Smooth muscle cell (in vitro differentiated cells): Measurements from ENCODE around the gene ADRM1. TPM values are rescaled to one million over a fixed set of nuclear protein-coding genes. Genes with fewer than 3 reads are reported as not detected.

Experiments used
- DNase-seq: peaks from one replicate; lab custom pipeline; 2025; ENCODE audit not compliant: unreplicated experiment; lab: John Stamatoyannopoulos, UW
- H2AFZ ChIP-seq: fragments of 200-600 bp; sonication (generic); 2 replicates; pipeline ENCODE4 v1.6.0; 2016; ENCODE audit warnings: antibody characterized with exemption, low read depth, mild to moderate bottlenecking
- H3F3A ChIP-seq: fragments of 200-600 bp; sonication (generic); 2 replicates; pipeline ENCODE4 v1.6.0; 2017; ENCODE audit warnings: antibody characterized with exemption, low read depth
- H3K27ac ChIP-seq: fragments of 200-600 bp; sonication (generic); 2 replicates; pipeline ENCODE4 v1.5.1; 2016; ENCODE audit warnings: low read depth, mild to moderate bottlenecking
- H3K27me3 ChIP-seq: fragments of 200-600 bp; sonication (generic); 2 replicates; pipeline ENCODE4 v1.6.1; 2016; ENCODE audit warnings: low read depth, mild to moderate bottlenecking
- H3K36me3 ChIP-seq: fragments of 200-600 bp; sonication (generic); 2 replicates; pipeline ENCODE4 v1.5.1; 2016; ENCODE audit warnings: low read depth
- H3K4me1 ChIP-seq: fragments of 200-600 bp; sonication (generic); 2 replicates; pipeline ENCODE4 v1.5.1; 2016; ENCODE audit warnings: low read depth
- H3K4me2 ChIP-seq: fragments of 200-600 bp; sonication (generic); 2 replicates; pipeline ENCODE4 v1.6.0; 2016; ENCODE audit warnings: mild to moderate bottlenecking
- H3K4me3 ChIP-seq: fragments of 200-600 bp; sonication (generic); 2 replicates; pipeline ENCODE4 v1.5.1; 2016; ENCODE audit warnings: mild to moderate bottlenecking
- H3K79me2 ChIP-seq: fragments of 200-600 bp; sonication (generic); 2 replicates; pipeline ENCODE4 v1.6.0; 2016; ENCODE audit warnings: low read depth, mild to moderate bottlenecking
- H3K9ac ChIP-seq: fragments of 200-600 bp; sonication (generic); 2 replicates; pipeline ENCODE4 v1.6.0; 2016; ENCODE audit warnings: low read depth
- H3K9me3 ChIP-seq: fragments of 200-600 bp; sonication (generic); replicated peaks from 2 replicates; pipeline ENCODE4 v1.5.1; 2016; ENCODE audit warnings: low read depth
- H4K20me1 ChIP-seq: fragments of 200-600 bp; sonication (generic); 2 replicates; pipeline ENCODE4 v1.6.0; 2016; ENCODE audit warnings: low read depth
- WGBS: methylation state at CpG from one replicate; pipeline ENCODE4 v1.1.7; 2016; ENCODE audit warnings: low lambda C conversion rate; 5-methylcytosine and 5-hydroxymethylcytosine counted together
- polyA plus RNA-seq: library from polyadenylated mRNA; unstranded; fragments of >200 nt; fragmentation: Nextera tagmentation; extraction: Ambion mirVana; gene quantifications from 2 replicates; pipeline ENCODE4 v1.2.1, GENCODE V29; 2016
- total RNA-seq: library from RNA; depleted of rRNA; stranded (reverse); fragments of >200 nt; gene quantifications from 2 replicates; pipeline ENCODE4 v1.2.3, GENCODE V29; 2014
- TF ChIP-seq, protein P1 (sequence below): fragments of 200-600 bp; sonication (generic); IDR thresholded peaks from 2 replicates; pipeline ENCODE4 v1.5.1; 2017; ENCODE audit warnings: borderline replicate concordance, mild to moderate bottlenecking, antibody characterized with exemption; ENCODE audit not compliant: insufficient read depth, poor library complexity, severe bottlenecking

Gene ADRM1
- total and polyA plus RNA-seq, 2 experiments from 2014 or later, result 101 to 121 TPM

DNA sequence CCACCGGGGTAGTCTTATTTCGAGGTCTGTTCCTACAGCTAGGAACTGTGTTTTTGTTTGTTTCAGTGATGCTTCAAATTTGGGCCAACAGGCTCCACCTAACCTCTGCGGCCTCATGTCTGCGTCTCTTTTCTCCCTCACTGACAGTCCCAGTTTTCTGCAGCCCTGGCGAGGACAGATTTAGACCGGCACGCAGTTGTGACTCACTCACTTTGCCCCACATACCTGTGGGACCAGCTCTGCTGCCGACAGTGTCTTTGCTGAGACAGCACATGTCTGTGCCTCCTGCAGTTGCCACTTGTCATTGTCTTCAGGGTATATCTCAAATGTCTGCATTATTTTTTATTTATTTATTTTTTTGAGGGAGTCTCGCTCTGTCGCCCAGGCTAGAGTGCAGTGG is 35.3 kb upstream of the ADRM1 start:
- peaks cover 3% of the 10 kb centered on the region for H3K9me3 ChIP-seq
- H3F3A ChIP-seq, result no peaks in the 10 kb centered on the region
- WGBS, result 61% methylated on average over 10 of the region's 10 CpGs

DNA sequence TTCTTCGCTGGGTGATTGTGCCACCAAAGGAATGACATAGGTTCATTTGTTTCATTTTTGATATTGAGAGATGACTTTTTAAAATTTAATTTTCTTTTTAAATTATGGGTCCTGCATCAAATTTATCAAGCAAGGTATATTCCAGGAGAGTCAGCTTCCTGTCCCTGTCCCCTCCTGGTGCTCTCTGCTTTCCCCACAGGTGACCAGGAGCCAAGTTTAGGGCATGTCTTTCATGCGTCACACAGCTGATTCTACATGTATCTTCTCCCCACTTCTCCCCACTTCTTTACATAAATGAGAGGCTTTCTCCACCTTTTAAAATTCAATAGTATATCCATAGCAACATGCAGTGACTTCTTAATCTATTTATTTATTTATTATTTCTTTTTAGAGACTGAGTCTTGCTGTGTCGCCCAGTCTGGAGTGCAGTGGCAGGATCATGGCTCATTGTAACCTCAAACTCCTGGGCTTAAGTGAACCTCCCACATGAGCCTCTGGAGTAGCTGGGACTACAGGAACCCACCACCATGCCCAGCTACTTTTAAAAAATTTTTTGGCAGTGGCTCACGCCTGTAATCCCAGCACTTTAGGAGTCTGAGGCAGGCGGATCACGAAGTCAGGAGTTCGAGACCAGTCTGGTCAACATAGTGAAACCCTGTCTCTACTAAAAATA is 34.4 kb upstream of the ADRM1 start:
- Histone ChIP-seq H3K4me1 (no peaks in the 10 kb centered on the region), H3K79me2 (peaks cover 19% of the 10 kb centered on the region), H3K36me3 (peaks cover 14% of the 10 kb centered on the region), H3K4me2 (no peak overlapping the region), H3K27ac (peak overlapping the region; percentile 65), H3K27me3 (no peaks in the 10 kb centered on the region), H3K9me3 (peaks cover 3% of the 10 kb centered on the region), H3F3A (no peaks in the 10 kb centered on the region), H3K9ac (no peak overlapping the region), H4K20me1 (peaks cover 60% of the 10 kb centered on the region), H3K4me3 (no peak overlapping the region), H2AFZ (no peak overlapping the region)
- DNase-seq, result no peak
- 74% methylated on average over 7 of the region's 7 CpGs for WGBS
- TF ChIP-seq, protein P1, sequence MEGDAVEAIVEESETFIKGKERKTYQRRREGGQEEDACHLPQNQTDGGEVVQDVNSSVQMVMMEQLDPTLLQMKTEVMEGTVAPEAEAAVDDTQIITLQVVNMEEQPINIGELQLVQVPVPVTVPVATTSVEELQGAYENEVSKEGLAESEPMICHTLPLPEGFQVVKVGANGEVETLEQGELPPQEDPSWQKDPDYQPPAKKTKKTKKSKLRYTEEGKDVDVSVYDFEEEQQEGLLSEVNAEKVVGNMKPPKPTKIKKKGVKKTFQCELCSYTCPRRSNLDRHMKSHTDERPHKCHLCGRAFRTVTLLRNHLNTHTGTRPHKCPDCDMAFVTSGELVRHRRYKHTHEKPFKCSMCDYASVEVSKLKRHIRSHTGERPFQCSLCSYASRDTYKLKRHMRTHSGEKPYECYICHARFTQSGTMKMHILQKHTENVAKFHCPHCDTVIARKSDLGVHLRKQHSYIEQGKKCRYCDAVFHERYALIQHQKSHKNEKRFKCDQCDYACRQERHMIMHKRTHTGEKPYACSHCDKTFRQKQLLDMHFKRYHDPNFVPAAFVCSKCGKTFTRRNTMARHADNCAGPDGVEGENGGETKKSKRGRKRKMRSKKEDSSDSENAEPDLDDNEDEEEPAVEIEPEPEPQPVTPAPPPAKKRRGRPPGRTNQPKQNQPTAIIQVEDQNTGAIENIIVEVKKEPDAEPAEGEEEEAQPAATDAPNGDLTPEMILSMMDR, result no peak

More for the DNA sequence above, 35.3 kb upstream of the ADRM1 start:
- Histone ChIP-seq H3K79me2 (peaks cover 19% of the 10 kb centered on the region), H2AFZ (no peak overlapping the region), H3K4me3 (no peak overlapping the region), H4K20me1 (peaks cover 59% of the 10 kb centered on the region), H3K36me3 (peaks cover 14% of the 10 kb centered on the region), H3K9ac (no peak overlapping the region), H3K4me2 (peak overlapping the region; percentile 10), H3K27me3 (no peaks in the 10 kb centered on the region), H3K27ac (peak overlapping the region; percentile 65), H3K4me1 (no peaks in the 10 kb centered on the region)
- DNase-seq, result no peak
- TF ChIP-seq, protein P1, result no peak

DNA sequence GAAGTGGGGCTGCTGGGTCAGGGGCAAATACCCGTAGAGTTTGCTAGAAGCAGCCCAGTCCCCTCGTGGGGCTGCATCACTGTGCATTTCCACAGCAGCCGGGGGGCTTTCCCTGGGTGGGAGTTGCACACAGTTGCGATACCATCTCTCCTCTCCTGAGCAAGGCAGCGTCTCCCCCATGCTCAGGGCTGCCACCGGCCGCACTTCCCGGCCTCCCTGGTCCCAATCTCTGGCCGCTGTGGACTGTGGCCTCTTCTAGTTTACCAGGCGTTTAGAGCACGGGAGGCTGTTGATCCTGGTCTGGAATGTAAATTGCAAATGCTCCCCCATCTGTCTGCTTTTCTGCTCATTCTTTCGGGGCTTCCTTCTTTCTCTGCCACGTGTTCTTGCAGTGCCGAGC is 33.4 kb upstream of the ADRM1 start:
- Histone ChIP-seq H3K4me3 (no peak overlapping the region), H3K27me3 (no peaks in the 10 kb centered on the region), H4K20me1 (peaks cover 70% of the 10 kb centered on the region), H2AFZ (no peak overlapping the region), H3F3A (no peaks in the 10 kb centered on the region), H3K36me3 (peaks cover 10% of the 10 kb centered on the region), H3K4me1 (no peaks in the 10 kb centered on the region), H3K79me2 (peaks cover 17% of the 10 kb centered on the region), H3K27ac (no peak overlapping the region), H3K4me2 (no peak overlapping the region), H3K9ac (no peak overlapping the region), H3K9me3 (peaks cover 3% of the 10 kb centered on the region)
- 89% methylated on average over 14 of the region's 14 CpGs for WGBS
- TF ChIP-seq, protein P1, result no peak
- no peak for DNase-seq

DNA sequence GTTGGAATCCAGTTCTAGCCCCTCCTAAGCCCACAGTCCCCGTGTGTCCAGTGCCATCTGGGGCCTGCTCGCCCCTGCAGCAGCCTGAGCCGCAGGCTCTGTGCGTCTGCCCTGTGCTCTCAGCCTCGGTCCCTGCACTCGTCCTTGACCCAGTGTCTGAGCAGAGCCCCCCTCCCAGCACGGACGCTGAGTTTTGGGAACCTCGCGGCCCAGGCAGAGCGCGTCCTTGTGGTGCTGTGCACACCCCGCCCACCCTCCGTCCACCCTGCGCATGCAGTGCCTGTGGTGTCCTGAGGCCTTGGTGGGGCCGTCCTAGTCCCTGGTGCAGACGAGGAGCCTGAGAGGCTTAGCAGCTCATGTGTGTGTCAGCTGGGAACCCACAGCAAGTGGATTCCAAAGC is 32.9 kb upstream of the ADRM1 start:
- Histone ChIP-seq H3K9me3 (peaks cover 3% of the 10 kb centered on the region), H3K27me3 (no peaks in the 10 kb centered on the region), H3K36me3 (peaks cover 5% of the 10 kb centered on the region), H3F3A (no peaks in the 10 kb centered on the region), H3K4me2 (no peak overlapping the region), H3K9ac (no peak overlapping the region), H3K4me1 (no peaks in the 10 kb centered on the region), H2AFZ (no peak overlapping the region), H3K79me2 (peaks cover 13% of the 10 kb centered on the region), H3K27ac (no peak overlapping the region), H3K4me3 (no peak overlapping the region), H4K20me1 (peaks cover 75% of the 10 kb centered on the region)
- DNase-seq, result no peak
- TF ChIP-seq, protein P1, result no peak
- WGBS, result 94% methylated on average over 15 of the region's 17 CpGs
